Measurements from ENCODE around the gene TRABD2B.

GRCh38 chr1:48030211-48030610 lies 33.0 kb upstream of the TRABD2B start:
- TF ChIP-seq PBX3 (CRISPR knock-in tag; IDR thresholded peaks at IDR 0.05) (no peak), ZNF121 (tag by site-specific recombination; IDR thresholded peaks at IDR 0.05) (no peak), ZBTB21 (tag by site-specific recombination; IDR thresholded peaks at IDR 0.05) (no peak), ZNF558 (tag by site-specific recombination; IDR thresholded peaks at IDR 0.05) (no peak), ZNF596 (tag by site-specific recombination; IDR thresholded peaks at IDR 0.05) (no peak), CTCF (tag by site-specific recombination; IDR thresholded peaks at IDR 0.05) (no peak), ZNF629 (tag by site-specific recombination; IDR thresholded peaks at IDR 0.05) (no peak), REST (tag by site-specific recombination; IDR thresholded peaks at IDR 0.05) (no peak)
